PC-9 (cell line): ENCODE data around the gene ADAM30.

Experiments
- CTCF ChIP-seq: fragments of 200-600 bp; sonication (generic); conservative IDR thresholded peaks from 2 replicates; pipeline ENCODE4 v1.6.1; 2017; ENCODE audit warnings: mixed run types, antibody characterized with exemption, mild to moderate bottlenecking, moderate library complexity
- EZH2 ChIP-seq: fragments of 200-600 bp; sonication (generic); IDR thresholded peaks from 2 replicates; pipeline ENCODE4 v1.8.0; 2017; ENCODE audit warnings: antibody characterized with exemption, low read depth

GRCh38 chr1:119866451-119866850, 29.9 kb downstream of the ADAM30 start:
- TF ChIP-seq CTCF, result no peak
- no peak for TF ChIP-seq EZH2
